Endothelial cell of umbilical vein (primary cell): Measurements from ENCODE around the gene PSMD9. TPM values are rescaled to one million over a fixed set of nuclear protein-coding genes. Genes with fewer than 3 reads are reported as not detected.
A peak's percentile ranks its signal among the peaks of the same experiment; 100 is the strongest.

Experiments
- BruUV-seq: library from RNA; stranded (reverse); fragments of 400-500 nt; replicated peaks from 2 replicates; lab custom pipeline; 2021; lab: Mats Ljungman, UMichigan
- CTCF ChIA-PET: fragments of 300-600, 350-600 bp; sonication (Branson Sonifier 250); formaldehyde crosslinking; loops from one replicate; lab custom pipeline; 2021; ENCODE audit warnings: antibody characterized with exemption, inconsistent platforms; lab: Charles Lee
- POLR2A ChIA-PET: fragments of 300-600, 350-600 bp; sonication (Branson Sonifier 250); formaldehyde crosslinking; loops from one replicate; lab custom pipeline; 2021; ENCODE audit warnings: antibody characterized with exemption, inconsistent platforms; lab: Charles Lee
- DNase-seq: peaks from one replicate; pipeline ENCODE4 v3.0.0-alpha.2; 2011; ENCODE audit warnings: low read depth, low spot score
- FAIRE-seq: peaks from 2 replicates; lab custom pipeline; 2011; peaks lifted over from hg19 to GRCh38; lab: Jason Lieb, UNC
- H2AFZ ChIP-seq: 2 replicates; pipeline ENCODE4 v1.6.0; 2012; ENCODE audit warnings: low read depth, low read length, control low read depth, inconsistent platforms
- H3K27ac ChIP-seq: 2 replicates; pipeline ENCODE4 v1.5.1; 2011; ENCODE audit warnings: low read depth, mild to moderate bottlenecking, control low read depth, low read length, moderate library complexity; ENCODE audit not compliant: insufficient read depth
- H3K27me3 ChIP-seq, 2 experiments: 2 replicates each; pipeline versions ENCODE4 v1.6.0 to v1.6.1; 2011; ENCODE audit warnings: low read length in 2 of 2, mixed read lengths in 1 of 2; ENCODE audit not compliant: control insufficient read depth in 2 of 2, insufficient read depth in 2 of 2
- H3K36me3 ChIP-seq, 2 experiments: 2 replicates in 1 of 2; 3 replicates in 1 of 2; pipeline ENCODE4 v1.5.1; 2011; ENCODE audit warnings: low read length in 2 of 2, mild to moderate bottlenecking in 1 of 2, moderate library complexity in 1 of 2; ENCODE audit not compliant: control insufficient read depth in 2 of 2, insufficient read depth in 2 of 2; ENCODE audit errors: extremely low read depth in 1 of 2
- H3K4me1 ChIP-seq: 3 replicates; pipeline ENCODE4 v1.5.1; 2011; ENCODE audit warnings: mild to moderate bottlenecking, low read length; ENCODE audit not compliant: control insufficient read depth, insufficient read depth; ENCODE audit errors: extremely low read depth
- H3K4me2 ChIP-seq: 2 replicates; pipeline ENCODE4 v1.6.1; 2011; ENCODE audit warnings: low read length, control low read depth, mixed read lengths; ENCODE audit not compliant: insufficient read depth
- H3K4me3 ChIP-seq, 3 experiments: fragments of 200-600 bp in 1 of 3; sonication (generic), shearing (Covaris generic) in 1 of 3; replicated peaks in 1 of 3; 2 replicates each; pipeline ENCODE4 v1.5.1; 2011 to 2016; ENCODE audit warnings: control low read depth in 3 of 3, low read length in 3 of 3, mild to moderate bottlenecking in 2 of 3, inconsistent platforms in 1 of 3, low read depth in 1 of 3, moderate library complexity in 1 of 3; ENCODE audit not compliant: insufficient read depth in 1 of 3
- H3K79me2 ChIP-seq: 2 replicates; pipeline ENCODE4 v1.6.0; 2012; ENCODE audit warnings: low read length, inconsistent platforms; ENCODE audit not compliant: control insufficient read depth, insufficient read depth
- H3K9ac ChIP-seq: replicated peaks from 2 replicates; pipeline ENCODE3; 2011; ENCODE audit warnings: low read length, control low read depth; ENCODE audit not compliant: insufficient read depth; ENCODE audit errors: extremely low read depth
- H3K9me1 ChIP-seq: replicated peaks from 3 replicates; pipeline ENCODE4 v1.6.0; 2011; ENCODE audit warnings: mild to moderate bottlenecking, low read length; ENCODE audit not compliant: control insufficient read depth, insufficient read depth; ENCODE audit errors: extremely low read depth
- H3K9me3 ChIP-seq: replicated peaks from 2 replicates; pipeline ENCODE4 v1.5.1; 2012; ENCODE audit warnings: low read length, inconsistent platforms; ENCODE audit not compliant: control insufficient read depth, insufficient read depth
- H4K20me1 ChIP-seq: replicated peaks from 2 replicates; pipeline ENCODE3; 2011; ENCODE audit warnings: mild to moderate bottlenecking, low read length; ENCODE audit not compliant: control insufficient read depth, insufficient read depth; ENCODE audit errors: extremely low read depth
- EZH2 ChIP-seq: IDR thresholded peaks from 2 replicates; pipeline ENCODE4 v1.6.1; 2012; ENCODE audit warnings: borderline replicate concordance, low read depth, mild to moderate bottlenecking, moderate library complexity, low read length, inconsistent platforms; ENCODE audit not compliant: severe bottlenecking
- FOS ChIP-seq: IDR thresholded peaks from 2 replicates; pipeline ENCODE4 v1.6.1; 2011; ENCODE audit warnings: mild to moderate bottlenecking, low read length, moderate library complexity, borderline replicate concordance; ENCODE audit not compliant: insufficient read depth
- GATA2 ChIP-seq: IDR thresholded peaks from 2 replicates; pipeline ENCODE4 v1.7.0; 2011; ENCODE audit warnings: low read depth, mild to moderate bottlenecking, moderate library complexity, mixed read lengths, low read length; ENCODE audit not compliant: insufficient read length, insufficient read depth
- JUN ChIP-seq: IDR thresholded peaks from 2 replicates; pipeline ENCODE4 v1.6.1; 2011; ENCODE audit warnings: borderline replicate concordance, low read depth; ENCODE audit not compliant: insufficient read length, insufficient read depth
- MYC ChIP-seq: IDR thresholded peaks from one replicate; pipeline ENCODE4 v1.6.1; 2011; ENCODE audit warnings: mild to moderate bottlenecking, low read depth, low read length
- POLR2A ChIP-seq: IDR thresholded peaks from 2 replicates; pipeline ENCODE4 v1.6.1; 2012; ENCODE audit warnings: low read depth, mild to moderate bottlenecking, control low read depth, low read length
- POLR2AphosphoS5 ChIP-seq: IDR thresholded peaks from 2 replicates; pipeline ENCODE4 v1.6.1; 2012; ENCODE audit warnings: low read depth, mild to moderate bottlenecking, control low read depth, low read length, moderate library complexity; ENCODE audit not compliant: insufficient read depth
- dilution Hi-C: fragments of 300-500 bp; cut with MboI; formaldehyde crosslinking; loops from one replicate; pipeline ENCODE4 v1.15.0; 2019; ENCODE audit warnings: low sequenced_read_pairs; ENCODE audit not compliant: extremely low pct_ligation_motif_present
- intact Hi-C: fragments of 100-400 bp; cut with micrococcal nuclease; formaldehyde crosslinking; loops from one replicate; pipeline ENCODE4 v1.10.0; 2022
- polyA plus RNA-seq, 4 experiments: library from polyadenylated mRNA; depleted of rRNA in 3 of 4; stranded (reverse) in 3 of 4; unstranded in 1 of 4; fragments of >200 nt; gene quantifications; 2 replicates each; pipeline versions ENCODE4 v1.2.1 to v1.2.3, GENCODE V29; 2011 to 2012; ENCODE audit warnings: missing spikeins in 1 of 4
- total RNA-seq: library from RNA; stranded (reverse); gene quantifications from 2 replicates; pipeline ENCODE4 v1.2.3, GENCODE V29; 2021
- TF ChIP-seq, protein P1 (sequence below), 2 donors: IDR thresholded peaks; 1 replicate in 1 of 2; 2 replicates in 1 of 2; pipeline ENCODE4 v1.5.1; 2011; ENCODE audit warnings: low read length in 2 of 2, mild to moderate bottlenecking in 2 of 2, moderate library complexity in 2 of 2, control low read depth in 1 of 2, inconsistent platforms in 1 of 2, low read depth in 1 of 2; ENCODE audit not compliant: insufficient read depth in 1 of 2; ENCODE audit errors: extremely low read depth in 1 of 2
- TF ChIP-seq, protein P2 (sequence below): IDR thresholded peaks from 2 replicates; pipeline ENCODE4 v1.6.1; 2011; ENCODE audit not compliant: insufficient read depth, insufficient read length

Gene PSMD9
- total and polyA plus RNA-seq, 2 donors (not counting 3 experiments of a cell fraction or from before 2014, with no cell fraction given) = 69.2 to 118 TPM

DNA sequence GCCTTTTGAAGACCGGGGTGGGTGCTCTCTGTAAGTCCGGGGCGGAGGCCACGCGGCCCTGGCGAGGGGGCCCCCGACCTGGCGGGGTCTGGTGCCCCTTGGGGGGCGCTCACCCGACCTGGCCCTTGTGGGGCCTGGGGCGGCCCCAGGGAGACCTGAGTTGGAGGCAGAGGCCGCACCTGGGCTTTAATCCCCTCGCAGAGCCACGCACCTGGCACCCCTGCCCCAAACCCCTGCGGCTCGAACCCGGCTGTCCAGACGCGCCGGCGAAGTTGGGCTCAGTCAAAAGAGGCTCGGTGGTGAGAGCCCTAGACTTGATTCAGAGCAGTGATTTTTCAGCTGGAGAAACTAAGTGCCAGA is 30.1 kb downstream of the PSMD9 start:
- peaks cover 10% of the 10 kb centered on the region for H3K4me1 ChIP-seq
- H3K4me3 ChIP-seq = peak overlapping the region; percentile 20 to 53 (median 47)
- FAIRE-seq (no peak), DNase-seq (no peak)
- H3K27me3 ChIP-seq = no peaks in the 10 kb centered on the region
- peak overlapping the region; percentile 90 for H3K9ac ChIP-seq
- POLR2A ChIA-PET = no interaction called here
- peak overlapping the region; percentile 64 for H3K4me2 ChIP-seq
- H3K9me1 ChIP-seq = no peaks in the 10 kb centered on the region
- H3K9me3 ChIP-seq = no peaks in the 10 kb centered on the region
- dilution Hi-C loops (no loop called here), intact Hi-C loops (loop anchor here (1.0 to 5.0 kb wide), 3 partner anchors 30 to 204 kb away; partner anchors contain the start of gene PSMD9)
- peak overlapping the region; percentile 42 for H2AFZ ChIP-seq
- no peak for TF ChIP-seq JUN
- no peak for TF ChIP-seq FOS
- TF ChIP-seq, protein P1, sequence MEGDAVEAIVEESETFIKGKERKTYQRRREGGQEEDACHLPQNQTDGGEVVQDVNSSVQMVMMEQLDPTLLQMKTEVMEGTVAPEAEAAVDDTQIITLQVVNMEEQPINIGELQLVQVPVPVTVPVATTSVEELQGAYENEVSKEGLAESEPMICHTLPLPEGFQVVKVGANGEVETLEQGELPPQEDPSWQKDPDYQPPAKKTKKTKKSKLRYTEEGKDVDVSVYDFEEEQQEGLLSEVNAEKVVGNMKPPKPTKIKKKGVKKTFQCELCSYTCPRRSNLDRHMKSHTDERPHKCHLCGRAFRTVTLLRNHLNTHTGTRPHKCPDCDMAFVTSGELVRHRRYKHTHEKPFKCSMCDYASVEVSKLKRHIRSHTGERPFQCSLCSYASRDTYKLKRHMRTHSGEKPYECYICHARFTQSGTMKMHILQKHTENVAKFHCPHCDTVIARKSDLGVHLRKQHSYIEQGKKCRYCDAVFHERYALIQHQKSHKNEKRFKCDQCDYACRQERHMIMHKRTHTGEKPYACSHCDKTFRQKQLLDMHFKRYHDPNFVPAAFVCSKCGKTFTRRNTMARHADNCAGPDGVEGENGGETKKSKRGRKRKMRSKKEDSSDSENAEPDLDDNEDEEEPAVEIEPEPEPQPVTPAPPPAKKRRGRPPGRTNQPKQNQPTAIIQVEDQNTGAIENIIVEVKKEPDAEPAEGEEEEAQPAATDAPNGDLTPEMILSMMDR (IDR thresholded peaks at IDR 0.05; ENCODE audit: extremely low read depth in 1 of 2, insufficient read depth in 1 of 2, low read depth in 1 of 2, low read length in 2 of 2) = no peak
- TF ChIP-seq GATA2 = no peak
- no peak for TF ChIP-seq EZH2
- TF ChIP-seq POLR2AphosphoS5 = no peak
- TF ChIP-seq, protein P2, sequence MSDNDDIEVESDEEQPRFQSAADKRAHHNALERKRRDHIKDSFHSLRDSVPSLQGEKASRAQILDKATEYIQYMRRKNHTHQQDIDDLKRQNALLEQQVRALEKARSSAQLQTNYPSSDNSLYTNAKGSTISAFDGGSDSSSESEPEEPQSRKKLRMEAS = no peak
- TF ChIP-seq MYC = no peak
- TF ChIP-seq POLR2A = no peak
- BruUV-seq = no TSS peak
- CTCF ChIA-PET = interaction anchor here (0.6 to 2.9 kb wide), 31 partner anchors 9 to 275 kb away, joined by 3 to 21 read pairs (median 4); partner anchors contain the start of gene BCL7A
- H3K27ac ChIP-seq = peak overlapping the region; percentile 92
- H3K36me3 ChIP-seq = peaks cover 8 to 11% of the 10 kb centered on the region in 2 experiments
- H4K20me1 ChIP-seq = no peaks in the 10 kb centered on the region
- no peaks in the 10 kb centered on the region for H3K79me2 ChIP-seq
